ENCODE measurements around the gene CCDC148.
"Not testable (repeated sequence)": the region's sequence is repeated elsewhere in the genome, so short reads cannot be mapped to it uniquely, and the experiment has no call there.

CCDC148 gene

GRCh38 chr2:158350751-158351465 lies 105.6 kb downstream of the CCDC148 start:
- DNase-seq = not testable (repeated sequence)

GRCh38 chr2:158346032-158346431 lies 110.5 kb downstream of the CCDC148 start:
- DNase-seq = no peak

GRCh38 chr2:158339513-158339912 lies 117.0 kb downstream of the CCDC148 start:
- DNase-seq = no peak

GRCh38 chr2:158337018-158337417 lies 119.5 kb downstream of the CCDC148 start:
- no peak for DNase-seq

GRCh38 chr2:158331799-158332198 lies 124.8 kb downstream of the CCDC148 start:
- not testable (repeated sequence) for DNase-seq

GRCh38 chr2:158325782-158326340 lies 130.7 kb downstream of the CCDC148 start:
- DNase-seq = no peak

- DNase-seq = no peak
These were observed 131.3 kb downstream of the CCDC148 start for GRCh38 chr2:158325031-158325781.

GRCh38 chr2:158323381-158323780 lies 133.2 kb downstream of the CCDC148 start:
- DNase-seq = no peak

GRCh38 chr2:158321264-158321663 lies 135.3 kb downstream of the CCDC148 start:
- DNase-seq = no peak

- no peak for DNase-seq
These were observed 137.3 kb downstream of the CCDC148 start for GRCh38 chr2:158319269-158319668.

- DNase-seq = no peak
These were observed 138.9 kb downstream of the CCDC148 start for GRCh38 chr2:158317642-158318041.

GRCh38 chr2:158315803-158316414 lies 140.6 kb downstream of the CCDC148 start:
- no peak for DNase-seq

GRCh38 chr2:158315000-158315399 lies 141.6 kb downstream of the CCDC148 start:
- no peak for DNase-seq

GRCh38 chr2:158313734-158314133 lies 142.8 kb downstream of the CCDC148 start:
- no peak for DNase-seq

- DNase-seq = no peak
These were observed 143.6 kb downstream of the CCDC148 start for GRCh38 chr2:158312981-158313380.

- not testable (repeated sequence) for DNase-seq
These were observed 146.1 kb downstream of the CCDC148 start for GRCh38 chr2:158310407-158310806.

- no peak for DNase-seq
These were observed 151.1 kb downstream of the CCDC148 start for GRCh38 chr2:158305501-158305900.

- DNase-seq = no peak
These were observed 156.2 kb downstream of the CCDC148 start for GRCh38 chr2:158300394-158300793.

- DNase-seq = no peak
These were observed 158.9 kb downstream of the CCDC148 start for GRCh38 chr2:158297606-158298005.

- DNase-seq = no peak
These were observed 159.4 kb downstream of the CCDC148 start for GRCh38 chr2:158297120-158297519.

- no peak for DNase-seq
These were observed 162.8 kb downstream of the CCDC148 start for GRCh38 chr2:158293722-158294121.

GRCh38 chr2:158291544-158292180 lies 164.9 kb downstream of the CCDC148 start:
- DNase-seq = no peak

GRCh38 chr2:158290225-158290624 lies 166.3 kb downstream of the CCDC148 start:
- no peak for DNase-seq

All from femur (tissue), 1 donor.